Left renal pelvis (tissue), 4 donors: ENCODE data around the gene BAIAP3. TPM values are rescaled to one million over a fixed set of nuclear protein-coding genes. Genes with fewer than 3 reads are reported as not detected.
"Not testable (repeated sequence)": the region's sequence is repeated elsewhere in the genome, so short reads cannot be mapped to it uniquely, and the experiment has no call there.

Experiments used
- DNase-seq, 4 donors: peaks; one replicate each; pipeline ENCODE4 v3.0.0-alpha.2; 2013; ENCODE audit warnings: low read depth in 4 of 4, low spot score in 3 of 4
- polyA plus RNA-seq, 4 donors: library from polyadenylated mRNA; unstranded; fragments of 120-200 nt; gene quantifications; one replicate each; pipeline ENCODE4 v1.2.1, GENCODE V29; 2013; ENCODE audit not compliant: insufficient read length in 4 of 4

Gene BAIAP3, protein sequence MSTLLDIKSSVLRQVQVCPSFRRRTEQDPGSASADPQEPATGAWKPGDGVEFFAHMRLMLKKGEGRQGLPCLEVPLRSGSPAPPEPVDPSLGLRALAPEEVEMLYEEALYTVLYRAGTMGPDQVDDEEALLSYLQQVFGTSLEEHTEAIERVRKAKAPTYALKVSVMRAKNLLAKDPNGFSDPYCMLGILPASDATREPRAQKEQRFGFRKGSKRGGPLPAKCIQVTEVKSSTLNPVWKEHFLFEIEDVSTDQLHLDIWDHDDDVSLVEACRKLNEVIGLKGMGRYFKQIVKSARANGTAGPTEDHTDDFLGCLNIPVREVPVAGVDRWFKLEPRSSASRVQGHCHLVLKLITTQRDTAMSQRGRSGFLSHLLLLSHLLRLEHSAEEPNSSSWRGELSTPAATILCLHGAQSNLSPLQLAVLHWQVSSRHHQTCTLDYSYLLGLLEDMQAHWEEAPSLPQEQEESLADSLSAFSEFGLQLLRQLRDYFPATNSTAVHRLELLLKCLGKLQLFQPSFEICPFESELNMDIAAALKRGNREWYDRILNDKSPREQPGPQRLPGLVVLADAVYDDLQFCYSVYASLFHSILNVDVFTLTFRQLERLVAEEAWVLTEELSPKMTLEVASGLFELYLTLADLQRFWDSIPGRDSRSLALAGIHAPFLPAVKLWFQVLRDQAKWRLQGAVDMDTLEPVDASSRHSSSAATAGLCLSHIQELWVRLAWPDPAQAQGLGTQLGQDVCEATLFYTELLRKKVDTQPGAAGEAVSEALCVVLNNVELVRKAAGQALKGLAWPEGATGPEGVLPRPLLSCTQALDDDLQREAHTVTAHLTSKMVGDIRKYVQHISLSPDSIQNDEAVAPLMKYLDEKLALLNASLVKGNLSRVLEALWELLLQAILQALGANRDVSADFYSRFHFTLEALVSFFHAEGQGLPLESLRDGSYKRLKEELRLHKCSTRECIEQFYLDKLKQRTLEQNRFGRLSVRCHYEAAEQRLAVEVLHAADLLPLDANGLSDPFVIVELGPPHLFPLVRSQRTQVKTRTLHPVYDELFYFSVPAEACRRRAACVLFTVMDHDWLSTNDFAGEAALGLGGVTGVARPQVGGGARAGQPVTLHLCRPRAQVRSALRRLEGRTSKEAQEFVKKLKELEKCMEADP
- 1 to 10 TPM in 3 of 4 donors, under 1 TPM in 1; 0.91 to 8.0 (median 4.6) TPM for polyA plus RNA-seq

DNA sequence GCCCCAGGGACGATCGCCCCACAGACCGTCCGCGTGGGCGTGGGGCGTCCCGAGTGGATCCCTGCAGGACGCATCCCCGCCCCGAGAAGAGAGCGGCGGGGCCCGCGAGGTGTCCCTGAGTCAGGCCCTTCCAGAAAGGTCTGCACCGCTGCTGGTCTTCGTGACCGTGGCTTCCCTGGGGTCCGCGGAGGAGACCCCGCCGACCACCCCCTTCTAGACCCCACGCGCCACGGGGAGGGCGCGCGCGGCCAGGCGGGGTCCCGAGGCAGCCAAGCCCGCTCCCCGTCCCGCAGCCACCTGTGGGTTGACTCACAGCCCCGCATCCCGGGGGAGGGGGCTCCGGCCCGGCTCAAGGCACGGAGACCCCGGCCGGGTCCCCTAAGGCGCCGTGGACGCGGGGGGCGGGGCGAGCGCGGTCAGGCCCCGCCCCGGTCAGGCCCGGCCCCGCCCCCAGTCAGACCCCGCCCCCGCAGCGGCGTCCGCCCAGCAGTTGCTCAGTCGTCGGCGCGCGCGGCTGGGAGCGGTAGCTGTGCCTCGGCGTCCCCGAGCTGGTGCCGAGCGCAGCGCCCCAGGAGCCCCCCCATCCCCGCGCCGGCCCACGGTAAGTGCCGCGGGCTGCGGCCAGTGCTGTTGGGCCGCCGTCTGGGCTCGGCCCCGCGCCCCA, at the start of gene BAIAP3:
BAIAP3 (plus strand) TSS at position 497 of the 664 bp plus-strand sequence. CDS start 4,905 bp downstream, outside the sequence.
- DNase-seq, result no peak

DNA sequence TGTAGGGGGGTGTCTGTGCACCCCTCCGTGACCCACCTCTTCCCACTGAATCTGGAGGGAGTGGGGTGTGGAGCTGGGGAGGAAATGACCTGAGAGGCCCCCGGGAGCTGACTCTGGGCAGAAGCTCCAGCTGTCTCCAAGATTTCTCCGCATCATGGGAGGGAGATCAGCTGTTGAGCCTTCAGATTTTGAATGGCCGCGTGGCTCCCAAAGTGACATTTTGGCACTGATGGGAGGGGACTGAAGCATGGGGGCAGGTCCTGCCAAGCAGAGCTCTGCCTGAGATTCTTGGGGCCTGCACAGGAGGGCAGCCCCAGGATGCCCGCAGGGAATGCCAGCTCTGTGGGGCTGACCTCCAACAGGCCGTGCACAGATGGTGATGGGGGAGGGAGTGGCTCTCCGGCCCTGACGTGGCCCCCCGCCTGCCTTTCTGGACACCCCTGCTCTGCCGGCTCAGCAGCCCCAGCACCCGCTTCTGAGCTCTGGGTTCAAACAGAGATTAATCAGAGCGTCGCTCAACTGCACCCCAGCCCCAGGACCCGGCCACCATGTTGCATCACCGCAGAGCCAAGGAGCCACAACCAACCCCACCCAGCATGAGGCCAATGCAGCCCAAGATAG, 49.3 kb upstream of the BAIAP3 start:
- DNase-seq, result no peak

DNA sequence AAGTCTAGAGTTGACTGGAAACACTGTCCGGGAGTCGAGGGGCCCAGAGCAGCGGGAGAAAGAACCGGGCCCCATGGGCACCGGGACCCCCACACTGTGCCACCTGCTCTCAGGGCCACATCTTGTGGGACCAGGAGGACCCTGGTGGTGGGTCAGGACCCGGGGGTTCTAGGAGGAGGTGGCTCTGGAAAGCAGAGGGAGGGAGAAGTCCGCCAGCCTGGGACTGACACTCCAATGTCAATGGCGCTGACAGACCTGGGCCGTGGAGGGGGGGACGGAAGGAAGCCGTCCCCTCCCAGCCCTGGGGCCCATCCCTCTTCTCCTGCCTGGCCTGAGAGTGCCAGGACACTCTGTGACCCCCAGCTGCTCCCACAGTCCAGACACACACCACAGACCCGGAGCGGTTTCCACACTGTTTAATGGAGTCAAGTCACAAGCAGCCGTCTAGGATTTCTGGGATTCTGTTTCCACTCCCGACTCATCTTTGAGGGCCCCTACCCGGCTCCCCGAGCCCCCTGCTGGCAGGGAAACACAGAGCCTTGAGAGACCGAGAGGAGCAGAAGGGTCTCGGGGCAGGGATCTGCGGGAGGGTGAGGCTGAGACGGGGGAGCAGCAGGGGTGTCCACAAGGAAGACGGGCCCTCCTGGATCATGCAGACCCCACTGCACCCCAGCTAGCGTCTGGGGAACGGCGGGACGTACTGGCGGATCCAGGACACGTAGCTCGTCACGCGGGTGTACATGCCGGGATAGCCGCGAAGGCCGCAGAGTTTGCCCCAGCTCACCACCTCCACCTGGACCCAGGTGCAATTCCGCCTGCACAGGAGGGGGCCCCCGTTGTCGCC, 47.6 kb upstream of the BAIAP3 start:
- DNase-seq, result no peak

DNA sequence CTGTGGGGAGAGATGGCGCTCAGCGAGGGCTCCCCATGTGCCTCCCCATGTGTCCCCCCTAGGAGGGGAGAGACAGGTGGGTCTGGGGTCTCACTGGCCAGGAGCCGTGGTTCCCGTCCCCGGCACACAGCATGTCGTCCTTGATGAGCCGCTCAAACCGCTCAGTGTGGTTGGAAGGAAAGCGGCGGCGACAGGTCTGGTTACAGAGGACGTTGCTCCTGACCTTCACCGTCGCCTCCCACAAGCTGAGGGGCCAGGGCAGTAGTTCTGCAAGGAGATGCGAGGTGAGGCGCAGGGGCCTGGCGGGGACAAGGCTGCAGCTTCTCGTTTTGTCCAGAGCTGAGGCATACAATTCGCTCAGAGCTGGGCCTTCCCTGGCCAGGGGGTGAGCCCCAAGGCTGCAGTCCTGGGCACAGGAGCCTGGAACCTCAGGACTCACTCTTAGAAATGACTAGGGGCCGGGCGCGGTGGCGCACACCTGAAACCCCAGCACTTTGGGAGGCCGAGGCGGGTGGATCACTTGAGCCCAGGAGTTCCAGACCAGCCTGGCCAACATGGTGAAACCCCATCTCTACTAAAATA, 46.8 kb upstream of the BAIAP3 start:
- DNase-seq, result no peak

DNA sequence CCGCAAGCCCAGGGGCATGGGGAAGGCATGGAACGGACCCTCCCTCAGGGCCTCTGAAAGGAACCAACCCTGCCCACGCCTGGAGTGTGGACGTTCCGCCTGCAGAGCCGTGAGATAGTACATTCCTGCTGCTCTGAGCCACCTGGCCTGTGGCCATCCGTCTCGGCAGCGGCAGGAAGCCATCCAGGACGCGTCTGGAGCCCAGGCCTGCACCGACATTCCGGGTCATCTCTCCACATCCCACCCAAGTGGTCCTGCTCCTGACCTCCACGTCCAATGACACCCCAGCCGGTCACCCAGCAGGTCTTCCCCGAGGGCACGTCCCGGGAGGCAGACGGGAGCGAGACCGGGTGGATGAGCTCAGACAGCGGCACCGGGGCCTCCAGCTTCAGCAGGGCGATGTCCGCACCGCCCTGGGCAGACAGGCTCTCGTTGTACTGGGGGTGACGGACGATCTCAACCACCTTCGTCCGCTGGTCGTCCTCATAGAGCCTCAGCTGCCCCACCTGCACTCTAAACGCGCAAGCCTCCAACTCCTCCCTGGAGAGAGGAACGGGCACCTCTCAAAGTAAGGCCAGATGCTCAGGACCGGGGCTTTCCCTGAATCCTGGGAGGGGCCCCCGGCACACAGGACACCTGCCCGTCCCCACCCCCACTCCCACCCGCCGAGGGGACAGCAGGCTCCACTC, 45.3 kb upstream of the BAIAP3 start:
- DNase-seq, result no peak

DNA sequence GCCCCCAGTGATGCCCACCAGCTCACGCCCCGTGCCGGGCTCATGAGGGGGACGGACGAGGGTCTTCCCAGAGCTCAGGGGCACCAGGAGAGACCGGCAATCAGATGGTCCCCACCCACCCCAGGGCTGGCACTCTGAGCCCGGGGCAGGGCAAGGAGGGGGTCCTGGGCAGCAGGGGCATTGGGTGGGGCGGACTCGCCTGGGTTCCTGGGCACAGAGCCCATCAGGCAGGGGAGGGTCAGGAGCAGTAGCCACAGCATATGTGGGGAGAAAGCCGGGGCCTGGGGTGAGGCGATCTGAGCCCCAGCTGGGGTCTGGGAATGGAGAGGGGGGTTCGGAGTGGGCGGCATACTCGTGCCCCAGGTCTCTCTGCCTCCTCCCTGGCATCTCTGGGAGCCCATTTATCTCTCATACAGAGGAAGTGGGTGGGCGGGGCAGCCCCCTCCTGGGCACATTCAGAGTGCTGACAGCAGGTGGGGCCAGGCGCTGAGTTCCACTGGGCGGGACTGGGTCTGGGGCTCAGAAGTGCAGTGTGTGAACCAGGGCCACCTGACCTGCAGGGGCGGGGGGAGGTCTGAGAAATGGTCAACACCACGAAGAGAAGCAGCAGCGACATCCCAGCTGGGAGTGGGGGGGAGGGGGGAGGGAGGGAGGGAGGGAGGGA, 44.5 kb upstream of the BAIAP3 start:
- DNase-seq, result no peak

DNA sequence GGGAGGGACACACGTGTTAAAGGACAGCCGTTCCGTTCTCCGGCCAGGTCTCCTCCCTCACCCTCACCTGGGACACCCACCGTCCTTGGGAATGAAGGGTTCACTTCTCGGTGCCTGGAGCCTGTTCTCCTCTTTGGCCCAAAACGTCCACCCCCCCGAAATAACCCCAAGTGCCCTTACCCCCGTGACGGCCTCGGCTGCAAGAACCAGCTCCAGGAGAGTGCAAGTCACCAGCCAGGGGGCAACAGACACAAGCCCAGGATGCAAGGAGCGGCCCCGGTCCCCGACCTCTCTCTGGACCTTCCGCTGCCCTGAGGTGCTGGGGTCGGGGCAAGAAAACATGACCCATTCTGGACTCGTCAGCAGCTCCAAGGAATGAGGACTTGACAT, 44.0 kb upstream of the BAIAP3 start:
- no peak for DNase-seq

DNA sequence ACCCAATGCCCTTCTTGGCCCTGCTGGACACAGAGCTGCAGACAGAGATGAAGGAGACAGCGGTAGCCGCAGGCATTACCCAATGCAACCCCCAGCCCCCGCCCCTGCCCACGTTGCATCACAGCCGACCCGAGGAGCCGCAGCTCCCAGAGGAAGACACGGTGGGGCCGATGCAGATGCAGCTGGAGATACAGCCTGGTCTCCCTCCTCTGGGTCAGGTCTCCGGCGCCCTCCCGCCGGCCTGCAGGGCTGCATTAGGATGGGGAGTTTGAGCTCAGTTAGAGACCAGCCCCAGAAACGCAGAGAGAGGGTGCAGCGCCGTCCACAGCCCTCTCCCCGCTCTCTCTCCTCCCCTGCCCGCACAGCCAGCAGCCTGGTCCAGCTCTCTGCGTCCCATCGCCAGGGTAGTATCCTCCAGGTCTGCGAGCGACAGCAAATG, 43.4 kb upstream of the BAIAP3 start:
- DNase-seq, result no peak

DNA sequence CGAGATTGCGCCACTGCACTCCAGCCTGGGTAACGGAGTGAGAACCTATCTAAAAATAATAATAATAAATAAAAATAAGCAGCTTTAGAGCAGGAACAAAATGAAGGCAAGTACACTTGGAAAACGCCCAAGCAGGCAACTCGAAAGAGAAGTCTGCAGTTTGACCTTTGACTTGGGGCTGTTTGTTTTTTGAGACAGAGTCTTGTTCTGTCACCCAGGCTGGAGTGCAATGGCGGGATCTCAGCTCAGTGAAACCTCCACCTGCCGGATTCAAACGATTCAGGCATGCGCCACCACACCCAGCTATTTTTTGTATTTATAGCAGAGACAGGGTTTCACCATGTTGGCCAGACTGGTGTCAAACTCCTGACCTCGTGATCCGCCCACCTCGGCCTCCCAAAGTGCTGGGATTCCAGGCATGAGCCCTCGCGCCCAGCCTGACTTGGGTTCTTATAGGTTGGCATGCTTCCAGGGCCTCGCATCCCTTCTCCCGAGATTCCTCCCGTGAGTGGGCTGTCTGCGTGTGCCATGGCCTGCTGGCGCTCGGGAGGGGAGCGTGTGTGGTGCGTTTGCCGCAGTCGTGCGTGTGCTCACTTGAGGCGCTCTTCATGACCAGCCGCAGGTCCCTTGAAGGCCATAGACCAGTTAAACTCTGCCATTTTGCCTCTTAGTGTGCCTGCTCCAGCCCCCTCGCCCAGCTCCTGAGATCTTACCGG, 42.4 kb upstream of the BAIAP3 start:
- DNase-seq, result no peak

DNA sequence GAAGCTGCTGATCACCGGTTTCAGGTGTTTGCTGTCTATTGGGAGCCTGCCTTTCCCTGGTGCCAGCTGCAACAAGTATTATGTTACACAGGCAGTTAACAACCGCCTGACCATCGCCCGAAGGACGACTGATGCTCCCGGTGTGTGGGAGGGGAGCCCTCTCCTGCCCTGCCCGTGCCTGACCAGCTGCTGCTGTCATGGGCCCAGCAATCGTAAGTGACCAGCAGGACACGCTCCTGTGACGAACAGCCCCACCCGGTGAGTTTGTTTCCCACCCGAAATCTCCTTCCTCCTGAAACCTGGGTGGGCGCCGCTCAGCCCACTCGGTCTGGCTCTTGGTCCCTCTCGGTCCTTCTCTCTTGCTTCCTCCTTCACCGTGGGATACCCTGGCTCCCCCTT, 41.9 kb upstream of the BAIAP3 start:
- DNase-seq, result peak in 1 of 4 donors; percentile 70

DNA sequence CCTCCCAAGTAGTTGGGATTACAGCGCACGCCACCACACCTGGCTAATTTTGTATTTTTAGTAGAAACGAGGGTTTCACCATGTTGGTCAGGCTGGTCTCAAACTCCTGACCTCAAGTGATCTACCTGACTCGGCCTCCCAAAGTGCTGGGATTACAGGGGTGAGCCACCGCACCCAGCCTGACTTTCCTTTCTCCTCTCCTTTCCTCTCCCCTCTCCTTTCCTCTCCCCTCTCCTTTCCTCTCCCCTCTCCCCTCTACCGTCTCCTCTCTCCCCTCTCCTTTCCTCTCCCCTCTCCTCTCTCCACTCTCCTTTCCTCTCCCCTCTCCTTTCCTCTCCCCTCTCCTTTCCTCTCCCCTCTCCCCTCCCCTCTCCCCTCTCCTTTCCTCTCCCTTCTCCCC, 41.2 kb upstream of the BAIAP3 start:
- not testable (repeated sequence) for DNase-seq

DNA sequence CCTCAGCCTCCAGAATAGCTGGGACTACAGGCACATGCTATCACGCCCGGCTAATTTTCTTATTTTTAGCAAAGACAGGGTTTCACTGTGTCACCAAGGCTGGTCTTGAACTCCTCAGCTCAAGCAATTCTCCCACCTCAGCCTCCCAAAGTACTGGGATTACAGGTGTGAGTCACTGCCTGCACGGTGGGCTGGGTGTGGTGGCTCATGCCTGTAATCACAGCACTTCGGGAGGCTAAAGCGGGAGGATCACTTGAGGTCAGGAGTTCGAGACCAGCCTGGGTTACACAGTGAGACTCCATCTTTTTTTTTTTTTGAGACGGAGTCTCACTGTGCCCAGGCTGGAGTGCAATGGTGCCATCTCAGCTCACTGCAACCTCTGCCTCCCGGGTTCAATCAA, 40.6 kb upstream of the BAIAP3 start:
- DNase-seq, result not testable (repeated sequence)

DNA sequence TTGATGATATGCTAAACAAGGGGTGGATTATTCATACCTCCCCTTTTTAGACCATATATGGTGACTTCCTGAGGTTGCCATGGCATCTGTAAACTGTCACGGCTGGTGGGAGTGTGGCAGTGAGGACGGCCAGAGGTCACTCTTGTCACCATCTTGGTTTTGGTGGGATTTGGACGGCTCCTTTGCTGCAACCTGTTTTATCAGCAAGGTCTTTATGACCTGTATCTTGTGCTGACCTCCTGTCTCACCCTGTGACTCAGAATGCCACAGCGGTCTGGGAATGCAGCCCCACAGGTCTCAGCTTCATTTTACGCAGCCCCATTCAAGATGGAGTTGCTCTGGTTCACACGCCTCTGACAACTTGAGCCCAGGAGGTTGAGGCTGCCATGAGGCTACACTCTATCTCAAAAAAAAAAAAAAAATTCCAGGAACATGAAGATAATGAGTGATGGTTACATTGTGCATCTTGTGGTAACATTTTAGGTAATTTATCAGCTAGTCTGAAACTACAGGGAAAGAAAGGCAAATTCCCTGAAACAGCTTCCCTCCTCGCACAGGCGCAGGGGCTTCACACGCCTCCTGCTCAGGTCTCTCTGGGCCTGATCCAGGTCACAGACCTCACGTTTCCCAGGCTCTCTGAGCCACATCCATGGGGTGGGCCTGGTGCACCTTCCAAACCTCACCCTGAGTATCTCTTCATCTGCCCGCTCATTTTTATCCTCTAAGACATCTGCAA, 39.4 kb upstream of the BAIAP3 start:
- DNase-seq, result no peak

DNA sequence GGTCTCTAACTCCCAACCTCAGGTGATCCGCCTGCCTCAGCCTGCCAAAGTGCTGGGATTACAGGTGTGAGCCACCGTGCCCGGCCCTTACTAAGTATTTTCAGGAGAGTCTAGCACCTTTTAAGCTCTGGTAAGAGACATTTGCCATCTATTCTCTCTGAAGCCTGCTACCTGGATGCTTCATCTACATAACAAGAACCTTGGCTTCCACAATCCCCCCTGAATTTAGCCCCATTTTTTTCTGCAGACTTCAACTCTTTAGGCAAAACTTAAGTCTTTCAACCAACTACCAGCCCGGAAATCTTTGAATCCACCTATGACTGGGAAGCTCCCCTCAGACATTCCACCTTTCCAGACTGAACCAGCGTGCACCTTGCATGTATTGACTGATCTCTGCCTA, 38.0 kb upstream of the BAIAP3 start:
- DNase-seq, result no peak

DNA sequence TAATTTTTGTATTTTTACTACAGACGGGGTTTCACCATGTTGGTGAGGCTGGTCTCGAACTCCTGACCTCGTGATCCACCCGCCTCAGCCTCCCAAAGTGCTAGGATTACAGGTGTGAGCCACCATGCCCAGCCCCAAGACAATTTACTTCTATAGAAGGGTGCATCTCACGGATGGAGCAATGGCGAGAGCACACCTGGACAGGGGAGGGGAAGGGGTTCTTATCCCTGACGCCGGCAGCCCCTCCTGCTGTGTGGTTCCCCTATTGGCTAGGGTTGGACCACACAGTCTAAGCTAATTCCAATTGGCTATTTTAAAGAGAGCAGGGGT, 36.8 kb upstream of the BAIAP3 start:
- DNase-seq, result not testable (repeated sequence)

DNA sequence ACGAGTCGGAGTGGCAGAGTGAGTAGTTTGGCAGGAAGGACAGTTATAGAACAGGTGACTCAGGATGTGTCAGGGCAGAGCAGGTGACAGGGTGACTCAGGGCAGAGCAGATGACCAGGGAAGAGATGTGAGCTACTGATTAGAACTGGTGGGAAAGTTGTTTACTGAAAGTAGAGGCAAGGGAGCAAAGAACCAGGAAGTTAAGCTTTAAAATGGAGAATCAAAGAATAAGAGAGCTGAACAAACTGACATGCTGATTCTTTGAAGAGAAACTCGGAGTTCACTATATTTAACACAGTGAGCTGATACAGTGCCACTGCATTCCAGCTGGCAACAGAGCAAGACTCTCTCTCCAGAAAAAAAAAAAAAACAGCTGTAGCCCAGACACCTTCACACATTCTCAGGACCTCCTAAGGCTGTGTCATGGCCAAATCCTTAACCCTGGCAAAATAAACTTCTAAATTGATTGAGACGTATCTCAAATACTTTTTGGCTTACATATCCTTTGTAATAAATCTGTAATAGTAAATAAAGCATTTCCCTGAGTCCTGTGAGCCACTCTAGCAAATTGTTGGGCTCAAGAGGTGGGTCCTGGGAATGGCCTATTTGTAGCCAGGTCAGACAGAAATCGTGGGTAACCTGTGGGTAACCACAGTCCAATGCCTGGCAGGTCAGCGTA, 36.3 kb upstream of the BAIAP3 start:
- no peak for DNase-seq
